ENCODE data around the gene ZIC4. TPM values are rescaled to one million over a fixed set of nuclear protein-coding genes. Genes with fewer than 3 reads are reported as not detected.

Gene ZIC4
- total RNA-seq, 1 donor from 2014 or later, result not detected

- Histone ChIP-seq H3K4me1 (no peaks in the 10 kb centered on the region), H3K4me3 (no peak overlapping the region), H3K9me3 (no peaks in the 10 kb centered on the region), H3K36me3 (no peaks in the 10 kb centered on the region), H3K27me3 (ENCODE audit: low read depth) (peaks cover 96% of the 10 kb centered on the region), H3K27ac (no peak overlapping the region)
- intact Hi-C loops (cut with DNase I), result no loop called here
- ATAC-seq, result no peak
- TF ChIP-seq CTCF (IDR thresholded peaks at IDR 0.05), result no peak
- no peak for DNase-seq
Observed at GRCh38 chr3:147401421-147401820, 4.9 kb downstream of the ZIC4 start.

GRCh38 chr3:147400999-147401398 is 5.3 kb downstream of the ZIC4 start:
- intact Hi-C loops (cut with DNase I), result no loop called here
- DNase-seq (no peak), ATAC-seq (no peak)
- no peak for TF ChIP-seq CTCF (IDR thresholded peaks at IDR 0.05)
- Histone ChIP-seq H3K9me3 (no peaks in the 10 kb centered on the region), H3K36me3 (no peaks in the 10 kb centered on the region), H3K4me1 (no peaks in the 10 kb centered on the region), H3K27ac (no peak overlapping the region), H3K4me3 (no peak overlapping the region), H3K27me3 (ENCODE audit: low read depth) (peaks cover 96% of the 10 kb centered on the region)

- no peak for TF ChIP-seq CTCF (IDR thresholded peaks at IDR 0.05)
- Histone ChIP-seq H3K4me3 (no peak overlapping the region), H3K9me3 (no peaks in the 10 kb centered on the region), H3K27me3 (ENCODE audit: low read depth) (peaks cover 96% of the 10 kb centered on the region), H3K27ac (no peak overlapping the region), H3K36me3 (no peaks in the 10 kb centered on the region), H3K4me1 (no peaks in the 10 kb centered on the region)
- ATAC-seq, result no peak
- intact Hi-C loops (cut with DNase I), result no loop called here
- DNase-seq, result no peak
Observed at GRCh38 chr3:147400111-147400510, 6.2 kb downstream of the ZIC4 start.

GRCh38 chr3:147398813-147399534 is 7.4 kb downstream of the ZIC4 start:
- no peak for TF ChIP-seq CTCF (IDR thresholded peaks at IDR 0.05)
- Histone ChIP-seq H3K4me3 (no peak overlapping the region), H3K27me3 (ENCODE audit: low read depth) (peaks cover 96% of the 10 kb centered on the region), H3K36me3 (no peaks in the 10 kb centered on the region), H3K4me1 (no peaks in the 10 kb centered on the region), H3K27ac (no peak overlapping the region), H3K9me3 (no peaks in the 10 kb centered on the region)
- DNase-seq (no peak), ATAC-seq (no peak)
- intact Hi-C loops (cut with DNase I), result no loop called here

GRCh38 chr3:147397875-147398812 is 8.2 kb downstream of the ZIC4 start:
- H3K36me3 ChIP-seq, result no peaks in the 10 kb centered on the region
- ATAC-seq (no peak), DNase-seq (no peak)
- intact Hi-C loops (cut with DNase I), result no loop called here
- peaks cover 96% of the 10 kb centered on the region for H3K27me3 ChIP-seq (ENCODE audit: low read depth)
- no peak for TF ChIP-seq CTCF (IDR thresholded peaks at IDR 0.05)
- no peak overlapping the region for H3K4me3 ChIP-seq
- no peak overlapping the region for H3K27ac ChIP-seq
- no peaks in the 10 kb centered on the region for H3K9me3 ChIP-seq
- H3K4me1 ChIP-seq, result peaks cover 7% of the 10 kb centered on the region
